Right hindlimb (tissue), 1 donor: ENCODE data around the gene ACOT2.
"Not testable (repeated sequence)": the region's sequence is repeated elsewhere in the genome, so short reads cannot be mapped to it uniquely, and the experiment has no call there.

ENCODE experiments used
- DNase-seq: peaks from one replicate; pipeline ENCODE4 v3.0.0-alpha.2; 2018

The ACOT2 gene

DNA sequence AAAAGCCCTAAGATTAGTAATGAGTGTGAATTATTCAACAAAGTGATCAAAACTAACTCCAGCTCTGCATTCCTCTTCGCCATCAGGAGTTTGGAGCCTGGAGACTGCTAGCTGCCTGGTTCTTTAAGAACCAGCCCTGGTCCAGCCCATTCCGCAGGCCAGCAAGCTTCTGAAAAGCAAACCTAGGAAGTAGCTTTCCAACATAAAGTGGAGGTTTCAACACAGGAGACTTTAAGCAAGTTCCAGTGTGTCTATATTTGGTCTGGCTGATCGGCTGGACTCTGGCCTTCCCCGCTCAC is 178 bp upstream of the ACOT2 start:
- not testable (repeated sequence) for DNase-seq

- DNase-seq, result peak; percentile 50
Measured at GRCh38 chr14:73570913-73571312, 1.9 kb downstream of the ACOT2 start.

GRCh38 chr14:73573034-73573433 is 4.0 kb downstream of the ACOT2 start:
- DNase-seq, result not testable (repeated sequence)

- DNase-seq, result not testable (repeated sequence)
Measured at GRCh38 chr14:73573740-73574139, 4.7 kb downstream of the ACOT2 start.

DNA sequence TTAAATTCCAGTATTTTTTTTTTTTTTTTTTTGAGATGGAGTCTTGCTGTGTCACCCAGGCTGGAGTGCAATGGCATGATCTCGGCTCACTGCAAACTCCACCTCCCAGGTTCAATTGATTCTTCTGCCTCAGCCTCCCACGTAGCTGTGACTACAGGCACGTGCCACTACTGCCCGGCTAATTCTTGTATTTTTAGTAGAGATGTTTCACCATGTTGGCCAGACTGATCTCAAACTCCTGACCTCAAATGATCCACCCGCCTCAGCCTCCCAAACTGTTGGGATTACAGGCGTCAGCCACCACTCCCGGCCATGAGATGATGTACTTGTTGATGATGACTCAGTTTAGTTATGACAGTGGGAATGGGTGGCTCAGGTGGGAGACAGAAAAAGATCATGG is 5.2 kb downstream of the ACOT2 start:
- not testable (repeated sequence) for DNase-seq

GRCh38 chr14:73576391-73576790 is 7.4 kb downstream of the ACOT2 start:
- DNase-seq, result no peak

- DNase-seq, result not testable (repeated sequence)
Measured at GRCh38 chr14:73577214-73577613, 8.2 kb downstream of the ACOT2 start.

GRCh38 chr14:73582102-73582979 is 13.3 kb downstream of the ACOT2 start:
- DNase-seq, result not testable (repeated sequence)

GRCh38 chr14:73588695-73589094 is 19.7 kb downstream of the ACOT2 start:
- no peak for DNase-seq

GRCh38 chr14:73589116-73589515 is 20.1 kb downstream of the ACOT2 start:
- DNase-seq, result no peak

DNA sequence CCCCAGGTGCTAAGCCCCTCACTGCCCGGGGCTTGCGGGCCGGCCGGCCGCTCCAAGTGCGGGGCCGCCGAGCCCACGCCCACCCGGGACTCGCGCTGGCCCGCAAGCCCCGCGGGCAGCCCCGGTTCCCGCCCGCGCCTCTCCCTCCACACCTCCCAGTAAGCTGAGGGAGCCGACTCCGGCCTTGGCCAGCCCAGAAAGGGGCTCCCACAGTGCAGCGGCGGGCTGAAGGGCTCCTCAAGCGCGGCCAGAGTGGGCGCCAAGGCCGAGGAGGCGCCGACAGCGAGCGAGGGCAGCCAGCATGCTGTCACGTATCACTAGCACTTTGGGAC is 21.6 kb downstream of the ACOT2 start:
- not testable (repeated sequence) for DNase-seq

GRCh38 chr14:73591690-73592449 is 22.9 kb downstream of the ACOT2 start, which contains the start of gene ACOT4:
Gene ACOT4 (plus strand): TSS chr14:73591873. CDS start chr14:73591960, 87 bp downstream.
- peak; percentile 49 for DNase-seq

GRCh38 chr14:73594491-73594890 is 25.5 kb downstream of the ACOT2 start:
- no peak for DNase-seq

DNA sequence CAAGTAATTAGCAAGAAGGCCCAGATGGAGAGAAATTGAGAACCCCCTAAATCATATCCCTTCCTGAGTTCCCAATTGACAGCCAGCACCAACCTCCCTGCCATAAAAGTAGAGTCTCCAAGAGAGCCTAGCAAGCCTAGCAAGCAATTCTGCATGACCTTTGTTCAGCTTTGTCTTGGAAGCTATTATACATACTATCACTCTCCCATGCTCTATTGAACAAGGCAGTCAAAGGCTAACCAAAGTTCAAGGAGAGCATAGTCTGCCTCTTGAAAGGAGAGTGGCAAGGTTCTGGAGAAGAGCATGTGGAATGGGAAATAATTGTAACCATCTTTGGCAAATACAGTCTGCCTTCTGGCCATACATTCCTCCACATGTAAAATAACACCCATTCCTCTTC is 30.5 kb downstream of the ACOT2 start:
- no peak for DNase-seq

DNA sequence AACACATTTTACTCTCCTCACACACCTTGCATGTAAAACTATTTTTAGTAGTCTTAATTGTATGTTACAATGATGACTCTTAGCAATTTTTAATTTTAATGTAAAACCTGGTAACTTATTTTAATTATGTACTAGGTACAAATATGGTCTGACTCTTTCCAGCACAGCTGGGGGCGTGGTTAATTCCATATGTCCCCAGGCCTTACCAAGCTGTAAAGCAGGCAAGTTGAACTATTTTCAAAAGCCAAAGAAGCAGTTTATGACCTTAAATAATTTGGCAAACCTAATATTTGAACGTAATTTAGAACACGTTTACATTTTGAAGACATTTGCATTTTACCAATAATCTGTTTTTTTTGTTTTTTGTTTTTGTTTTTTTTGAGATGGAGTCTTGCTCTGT is 34.0 kb downstream of the ACOT2 start:
- DNase-seq, result no peak

- DNase-seq, result no peak
Measured at GRCh38 chr14:73606271-73606670, 37.3 kb downstream of the ACOT2 start.

- no peak for DNase-seq
Measured at GRCh38 chr14:73607241-73607640, 38.2 kb downstream of the ACOT2 start.

GRCh38 chr14:73610687-73611086 is 41.7 kb downstream of the ACOT2 start:
- no peak for DNase-seq

GRCh38 chr14:73612339-73613045 is 43.5 kb downstream of the ACOT2 start, which contains the start of gene ACOT6:
Gene ACOT6 (plus strand): TSS chr14:73612517. CDS start chr14:73612572, 55 bp downstream.
- peak; percentile 86 for DNase-seq

- no peak for DNase-seq
Measured at GRCh38 chr14:73613046-73613383, 44.0 kb downstream of the ACOT2 start.

DNA sequence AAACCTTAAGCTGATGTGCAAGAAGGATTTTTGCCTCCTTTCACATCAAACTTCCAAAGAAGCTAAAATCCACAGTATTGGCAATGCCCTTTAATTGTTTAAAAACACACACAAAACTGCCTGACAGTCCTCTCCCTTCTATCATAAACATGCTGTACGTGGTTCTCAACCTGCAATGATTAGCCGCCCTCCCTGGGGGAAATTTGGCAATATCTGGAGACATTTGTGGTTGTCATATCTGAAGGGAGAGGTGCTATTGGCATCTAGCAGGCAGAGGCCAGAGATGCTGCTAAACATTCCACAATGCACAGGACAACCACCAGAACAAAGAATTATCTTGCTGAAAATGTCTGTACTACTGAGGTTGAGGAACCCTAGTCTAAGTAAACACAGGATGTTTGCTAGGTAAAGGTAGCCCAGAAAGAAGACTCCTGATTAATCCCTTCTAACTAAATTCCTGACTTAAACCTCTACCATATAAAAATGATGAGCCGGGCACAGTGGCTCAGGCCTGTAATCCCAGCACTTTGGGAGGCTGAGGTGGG is 44.5 kb downstream of the ACOT2 start:
- no peak for DNase-seq

GRCh38 chr14:73616831-73617230 is 47.8 kb downstream of the ACOT2 start:
- no peak for DNase-seq

GRCh38 chr14:73619524-73619923 is 50.5 kb downstream of the ACOT2 start:
- DNase-seq, result no peak
